PC-9 (cell line): ENCODE data around the gene SEZ6L. TPM values are rescaled to one million over a fixed set of nuclear protein-coding genes. Genes with fewer than 3 reads are reported as not detected.

Source experiments
- BruUV-seq: library from RNA; stranded (reverse); fragments of 400-500 nt; replicated peaks from 2 replicates; lab custom pipeline; 2021; lab: Mats Ljungman, UMichigan
- CTCF ChIA-PET: fragments of 300-600 bp; sonication (Branson Sonifier 250); formaldehyde crosslinking; loops from one replicate; lab custom pipeline; 2022; ENCODE audit warnings: antibody characterized with exemption; lab: Charles Lee
- POLR2A ChIA-PET: fragments of 300-600 bp; sonication (Branson Sonifier 250); formaldehyde crosslinking; loops from one replicate; lab custom pipeline; 2022; ENCODE audit warnings: antibody characterized with exemption; ENCODE audit not compliant: unreplicated experiment; lab: Charles Lee
- DNase-seq, 2 experiments: peaks; one replicate each; pipeline versions ENCODE4 v3.0.0 to v3.0.0-alpha.2; 2015 to 2022; ENCODE audit warnings: mixed read lengths in 1 of 2
- H2AFZ ChIP-seq: fragments of 200-600 bp; sonication (generic); 2 replicates; pipeline ENCODE4 v1.8.1; 2017; ENCODE audit warnings: antibody characterized with exemption
- H3F3A ChIP-seq: fragments of 200-600 bp; sonication (generic); 2 replicates; pipeline ENCODE4 v1.8.1; 2017; ENCODE audit warnings: antibody characterized with exemption, mild to moderate bottlenecking, low read depth; ENCODE audit not compliant: insufficient read depth
- H3K27ac ChIP-seq: fragments of 200-600 bp; sonication (generic); 2 replicates; pipeline ENCODE4 v1.6.1; 2016; ENCODE audit warnings: mixed run types
- H3K27me3 ChIP-seq: fragments of 200-600 bp; sonication (generic); 2 replicates; pipeline ENCODE4 v1.6.1; 2016; ENCODE audit warnings: low read depth, mixed run types; ENCODE audit not compliant: insufficient read depth
- H3K36me3 ChIP-seq: fragments of 200-600 bp; sonication (generic); 2 replicates; pipeline ENCODE4 v1.6.1; 2016; ENCODE audit warnings: low read depth, mixed run types
- H3K4me1 ChIP-seq: fragments of 200-600 bp; sonication (generic); replicated peaks from 2 replicates; pipeline ENCODE4 v1.6.1; 2016; ENCODE audit warnings: mixed run types; ENCODE audit not compliant: insufficient read depth
- H3K4me2 ChIP-seq: fragments of 200-600 bp; sonication (generic); 2 replicates; pipeline ENCODE4 v1.6.1; 2017; ENCODE audit warnings: mixed run types
- H3K4me3 ChIP-seq: fragments of 200-600 bp; sonication (generic); 2 replicates; pipeline ENCODE4 v1.6.1; 2016; ENCODE audit warnings: mixed run types
- H3K79me2 ChIP-seq: fragments of 200-600 bp; sonication (generic); 2 replicates; pipeline ENCODE4 v1.6.1; 2017; ENCODE audit warnings: low read depth, mixed run types
- H3K9me2 ChIP-seq: fragments of 200-600 bp; sonication (generic); 2 replicates; pipeline ENCODE4 v1.8.1; 2017; ENCODE audit warnings: mild to moderate bottlenecking; ENCODE audit not compliant: insufficient read depth
- H3K9me3 ChIP-seq: fragments of 200-600 bp; sonication (generic); 2 replicates; pipeline ENCODE4 v1.8.1; 2016; ENCODE audit warnings: low read depth; ENCODE audit not compliant: insufficient read depth
- H4K20me1 ChIP-seq: fragments of 200-600 bp; sonication (generic); 2 replicates; pipeline ENCODE4 v1.8.1; 2017; ENCODE audit not compliant: insufficient read depth
- EZH2 ChIP-seq: fragments of 200-600 bp; sonication (generic); IDR thresholded peaks from 2 replicates; pipeline ENCODE4 v1.8.0; 2017; ENCODE audit warnings: antibody characterized with exemption, low read depth
- intact Hi-C: fragments of 100-400 bp; cut with micrococcal nuclease; formaldehyde crosslinking; loops from one replicate; pipeline ENCODE4 v1.10.0; 2022; ENCODE audit not compliant: unreplicated experiment
- total RNA-seq: library from RNA; stranded (reverse); gene quantifications from 2 replicates; pipeline ENCODE4 v1.2.3, GENCODE V29; 2021
- TF ChIP-seq, protein P1 (sequence below): fragments of 200-600 bp; sonication (generic); conservative IDR thresholded peaks from 2 replicates; pipeline ENCODE4 v1.6.1; 2017; ENCODE audit warnings: mixed run types, antibody characterized with exemption, mild to moderate bottlenecking, moderate library complexity

The SEZ6L gene
- total RNA-seq, 1 experiment from 2014 or later, result not detected

DNA sequence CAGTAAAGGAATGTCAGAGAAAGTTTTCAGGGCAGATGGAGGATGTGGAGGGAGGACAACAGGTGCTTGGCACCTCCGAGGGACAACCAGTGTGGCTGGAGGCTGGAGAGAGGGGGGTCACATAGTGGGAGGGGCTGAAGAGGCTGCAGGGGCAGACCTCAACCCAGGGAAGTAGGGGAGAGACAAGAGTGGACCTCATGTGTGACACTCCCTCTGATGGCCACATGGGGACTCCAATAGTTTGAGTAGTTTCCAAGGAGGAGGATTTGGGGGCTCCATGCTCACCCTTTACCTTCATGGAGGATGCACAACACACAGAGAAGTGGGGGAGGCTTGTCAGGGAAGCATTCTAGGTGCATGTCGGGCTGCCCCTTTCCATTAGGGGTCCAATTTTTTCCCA, 224.7 kb downstream of the SEZ6L start:
- no peak overlapping the region for H3K4me3 ChIP-seq
- H3K4me2 ChIP-seq, result no peak overlapping the region
- CTCF ChIA-PET, result no interaction called here
- H3K4me1 ChIP-seq, result no peaks in the 10 kb centered on the region
- intact Hi-C loops, result no loop called here
- H3K9me2 ChIP-seq, result no peaks in the 10 kb centered on the region
- POLR2A ChIA-PET, result no interaction called here
- H3K79me2 ChIP-seq, result no peaks in the 10 kb centered on the region
- H3K27ac ChIP-seq, result no peak overlapping the region
- no peaks in the 10 kb centered on the region for H3F3A ChIP-seq
- no TSS peak for BruUV-seq
- TF ChIP-seq, protein P1, sequence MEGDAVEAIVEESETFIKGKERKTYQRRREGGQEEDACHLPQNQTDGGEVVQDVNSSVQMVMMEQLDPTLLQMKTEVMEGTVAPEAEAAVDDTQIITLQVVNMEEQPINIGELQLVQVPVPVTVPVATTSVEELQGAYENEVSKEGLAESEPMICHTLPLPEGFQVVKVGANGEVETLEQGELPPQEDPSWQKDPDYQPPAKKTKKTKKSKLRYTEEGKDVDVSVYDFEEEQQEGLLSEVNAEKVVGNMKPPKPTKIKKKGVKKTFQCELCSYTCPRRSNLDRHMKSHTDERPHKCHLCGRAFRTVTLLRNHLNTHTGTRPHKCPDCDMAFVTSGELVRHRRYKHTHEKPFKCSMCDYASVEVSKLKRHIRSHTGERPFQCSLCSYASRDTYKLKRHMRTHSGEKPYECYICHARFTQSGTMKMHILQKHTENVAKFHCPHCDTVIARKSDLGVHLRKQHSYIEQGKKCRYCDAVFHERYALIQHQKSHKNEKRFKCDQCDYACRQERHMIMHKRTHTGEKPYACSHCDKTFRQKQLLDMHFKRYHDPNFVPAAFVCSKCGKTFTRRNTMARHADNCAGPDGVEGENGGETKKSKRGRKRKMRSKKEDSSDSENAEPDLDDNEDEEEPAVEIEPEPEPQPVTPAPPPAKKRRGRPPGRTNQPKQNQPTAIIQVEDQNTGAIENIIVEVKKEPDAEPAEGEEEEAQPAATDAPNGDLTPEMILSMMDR, result no peak
- no peak for TF ChIP-seq EZH2
- DNase-seq, result no peak
- H3K27me3 ChIP-seq, result peaks cover 95% of the 10 kb centered on the region
- H3K9me3 ChIP-seq, result no peaks in the 10 kb centered on the region
- no peaks in the 10 kb centered on the region for H4K20me1 ChIP-seq
- H3K36me3 ChIP-seq, result no peaks in the 10 kb centered on the region
- no peak overlapping the region for H2AFZ ChIP-seq

GRCh38 chr22:26394777-26395176, 225.5 kb downstream of the SEZ6L start:
- Histone ChIP-seq H3K36me3 (no peaks in the 10 kb centered on the region), H3F3A (no peaks in the 10 kb centered on the region), H3K27ac (no peak overlapping the region), H2AFZ (no peak overlapping the region), H3K4me2 (no peak overlapping the region), H3K4me1 (no peaks in the 10 kb centered on the region), H4K20me1 (no peaks in the 10 kb centered on the region), H3K79me2 (no peaks in the 10 kb centered on the region), H3K9me2 (no peaks in the 10 kb centered on the region), H3K27me3 (peaks cover 88% of the 10 kb centered on the region), H3K4me3 (no peak overlapping the region), H3K9me3 (no peaks in the 10 kb centered on the region)
- CTCF ChIA-PET, result interaction anchor here (0.7 kb wide), 1 partner anchor 25 kb away, joined by 3 read pairs; no protein-coding TSS in a partner anchor
- intact Hi-C loops, result no loop called here
- POLR2A ChIA-PET, result no interaction called here
- TF ChIP-seq, protein P1, result no peak
- TF ChIP-seq EZH2, result no peak
- DNase-seq, result no peak
- no TSS peak for BruUV-seq

- peaks cover 79% of the 10 kb centered on the region for H3K27me3 ChIP-seq
- no peaks in the 10 kb centered on the region for H3K9me2 ChIP-seq
- no peaks in the 10 kb centered on the region for H3K79me2 ChIP-seq
- no peak overlapping the region for H2AFZ ChIP-seq
- ChIA-PET CTCF (no interaction called here), POLR2A (no interaction called here)
- TF ChIP-seq, protein P1, result no peak
- TF ChIP-seq EZH2, result no peak
- no peaks in the 10 kb centered on the region for H3K9me3 ChIP-seq
- no peaks in the 10 kb centered on the region for H3F3A ChIP-seq
- H3K27ac ChIP-seq, result no peak overlapping the region
- H3K4me3 ChIP-seq, result no peak overlapping the region
- no peak for DNase-seq
- no peaks in the 10 kb centered on the region for H3K36me3 ChIP-seq
- intact Hi-C loops, result no loop called here
- BruUV-seq, result no TSS peak
- no peaks in the 10 kb centered on the region for H4K20me1 ChIP-seq
- H3K4me2 ChIP-seq, result no peak overlapping the region
- H3K4me1 ChIP-seq, result no peaks in the 10 kb centered on the region
These were observed 226.7 kb downstream of the SEZ6L start for GRCh38 chr22:26395926-26396325.
